ENCODE results near the gene TNIK. TPM values are rescaled to one million over a fixed set of nuclear protein-coding genes. Genes with fewer than 3 reads are reported as not detected.

The TNIK gene
- total RNA-seq, 2 experiments from 2014 or later: 27.0 to 28.8 TPM

- no peaks in the 10 kb centered on the region for H3K27me3 Mint-ChIP-seq (ENCODE audit: low read depth)
- H3K36me3 Mint-ChIP-seq (ENCODE audit: low read depth): no peaks in the 10 kb centered on the region
- intact Hi-C loops (cut with micrococcal nuclease): loop anchor here (2.0 kb wide), 1 partner anchor 47 kb away; no protein-coding TSS in a partner anchor
- no peaks in the 10 kb centered on the region for H3K9me3 Mint-ChIP-seq
- DNase-seq: peak; percentile 21
- no peak overlapping the region for H3K4me3 Mint-ChIP-seq
- H3K27ac Mint-ChIP-seq: no peak overlapping the region
- CTCF ChIA-PET: no interaction called here
- peaks cover 68% of the 10 kb centered on the region for H3K4me1 Mint-ChIP-seq (ENCODE audit: low read depth)
These were observed 48.2 kb downstream of the TNIK start for GRCh38 chr3:171412054-171412453.

- no peak for DNase-seq
- peaks cover 68% of the 10 kb centered on the region for H3K4me1 Mint-ChIP-seq (ENCODE audit: low read depth)
- H3K4me3 Mint-ChIP-seq: no peak overlapping the region
- no peaks in the 10 kb centered on the region for H3K9me3 Mint-ChIP-seq
- H3K36me3 Mint-ChIP-seq (ENCODE audit: low read depth): peaks cover 2% of the 10 kb centered on the region
- intact Hi-C loops (cut with micrococcal nuclease): no loop called here
- H3K27ac Mint-ChIP-seq: no peak overlapping the region
- CTCF ChIA-PET: interaction anchor here (1.2 kb wide), 1 partner anchor 12 kb away, joined by 3 read pairs; no protein-coding TSS in a partner anchor
- H3K27me3 Mint-ChIP-seq (ENCODE audit: low read depth): no peaks in the 10 kb centered on the region
These were observed 50.0 kb downstream of the TNIK start for GRCh38 chr3:171410186-171410585.

GRCh38 chr3:171407759-171408158, 52.4 kb downstream of the TNIK start:
- intact Hi-C loops (cut with micrococcal nuclease): no loop called here
- Mint-ChIP-seq H3K27ac (no peak overlapping the region), H3K36me3 (ENCODE audit: low read depth) (peaks cover 5% of the 10 kb centered on the region), H3K9me3 (no peaks in the 10 kb centered on the region), H3K4me1 (ENCODE audit: low read depth) (peaks cover 60% of the 10 kb centered on the region), H3K4me3 (no peak overlapping the region), H3K27me3 (ENCODE audit: low read depth) (no peaks in the 10 kb centered on the region)
- CTCF ChIA-PET: no interaction called here
- peak; percentile 39 for DNase-seq

GRCh38 chr3:171404376-171404967, 55.7 kb downstream of the TNIK start:
- CTCF ChIA-PET: no interaction called here
- no peaks in the 10 kb centered on the region for H3K27me3 Mint-ChIP-seq (ENCODE audit: low read depth)
- intact Hi-C loops (cut with micrococcal nuclease): no loop called here

GRCh38 chr3:171402281-171402680, 57.9 kb downstream of the TNIK start:
- no peaks in the 10 kb centered on the region for H3K9me3 Mint-ChIP-seq
- H3K4me3 Mint-ChIP-seq: no peak overlapping the region
- no peak for DNase-seq
- no peak overlapping the region for H3K27ac Mint-ChIP-seq
- CTCF ChIA-PET: no interaction called here
- peaks cover 6% of the 10 kb centered on the region for H3K36me3 Mint-ChIP-seq (ENCODE audit: low read depth)
- H3K27me3 Mint-ChIP-seq (ENCODE audit: low read depth): no peaks in the 10 kb centered on the region
- peaks cover 59% of the 10 kb centered on the region for H3K4me1 Mint-ChIP-seq (ENCODE audit: low read depth)
- intact Hi-C loops (cut with micrococcal nuclease): no loop called here

More at GRCh38 chr3:171404376-171404967, 55.7 kb downstream of the TNIK start:
- peaks cover 6% of the 10 kb centered on the region for H3K36me3 Mint-ChIP-seq (ENCODE audit: low read depth)
- DNase-seq: no peak
- H3K4me1 Mint-ChIP-seq (ENCODE audit: low read depth): peaks cover 63% of the 10 kb centered on the region
- no peak overlapping the region for H3K4me3 Mint-ChIP-seq
- H3K9me3 Mint-ChIP-seq: no peaks in the 10 kb centered on the region
- no peak overlapping the region for H3K27ac Mint-ChIP-seq

- Mint-ChIP-seq H3K27ac (no peak overlapping the region), H3K9me3 (no peaks in the 10 kb centered on the region), H3K27me3 (ENCODE audit: low read depth) (no peaks in the 10 kb centered on the region), H3K4me1 (ENCODE audit: low read depth) (peaks cover 53% of the 10 kb centered on the region), H3K4me3 (no peak overlapping the region), H3K36me3 (ENCODE audit: low read depth) (peaks cover 6% of the 10 kb centered on the region)
- intact Hi-C loops (cut with micrococcal nuclease): no loop called here
- CTCF ChIA-PET: interaction anchor here (0.6 kb wide), 1 partner anchor 76 kb away, joined by 3 read pairs; no protein-coding TSS in a partner anchor
- no peak for DNase-seq
These were observed 58.8 kb downstream of the TNIK start for GRCh38 chr3:171401432-171401831.

GRCh38 chr3:171399842-171400241, 60.4 kb downstream of the TNIK start:
- Mint-ChIP-seq H3K9me3 (no peaks in the 10 kb centered on the region), H3K4me3 (no peak overlapping the region), H3K4me1 (ENCODE audit: low read depth) (peaks cover 48% of the 10 kb centered on the region), H3K27ac (no peak overlapping the region), H3K27me3 (ENCODE audit: low read depth) (no peaks in the 10 kb centered on the region), H3K36me3 (ENCODE audit: low read depth) (peaks cover 4% of the 10 kb centered on the region)
- CTCF ChIA-PET: no interaction called here
- no peak for DNase-seq
- intact Hi-C loops (cut with micrococcal nuclease): no loop called here

GRCh38 chr3:171398343-171398742, 61.9 kb downstream of the TNIK start:
- Mint-ChIP-seq H3K36me3 (ENCODE audit: low read depth) (peaks cover 4% of the 10 kb centered on the region), H3K27ac (no peak overlapping the region), H3K4me1 (ENCODE audit: low read depth) (peaks cover 40% of the 10 kb centered on the region), H3K4me3 (no peak overlapping the region), H3K27me3 (ENCODE audit: low read depth) (no peaks in the 10 kb centered on the region), H3K9me3 (peaks cover 3% of the 10 kb centered on the region)
- DNase-seq: no peak
- intact Hi-C loops (cut with micrococcal nuclease): no loop called here
- CTCF ChIA-PET: interaction anchor here (1.1 to 1.4 kb wide), 2 partner anchors 8 to 12 kb away, joined by 3 read pairs; no protein-coding TSS in a partner anchor

- H3K36me3 Mint-ChIP-seq (ENCODE audit: low read depth): peaks cover 2% of the 10 kb centered on the region
- no peak for DNase-seq
- peaks cover 33% of the 10 kb centered on the region for H3K4me1 Mint-ChIP-seq (ENCODE audit: low read depth)
- peaks cover 6% of the 10 kb centered on the region for H3K9me3 Mint-ChIP-seq
- no peak overlapping the region for H3K27ac Mint-ChIP-seq
- H3K27me3 Mint-ChIP-seq (ENCODE audit: low read depth): no peaks in the 10 kb centered on the region
- H3K4me3 Mint-ChIP-seq: no peak overlapping the region
- CTCF ChIA-PET: no interaction called here
- intact Hi-C loops (cut with micrococcal nuclease): no loop called here
These were observed 63.1 kb downstream of the TNIK start for GRCh38 chr3:171397089-171397488.

- CTCF ChIA-PET: no interaction called here
- Mint-ChIP-seq H3K27me3 (ENCODE audit: low read depth) (no peaks in the 10 kb centered on the region), H3K9me3 (peaks cover 16% of the 10 kb centered on the region), H3K36me3 (ENCODE audit: low read depth) (peaks cover 10% of the 10 kb centered on the region), H3K4me3 (no peak overlapping the region), H3K27ac (no peak overlapping the region), H3K4me1 (ENCODE audit: low read depth) (peaks cover 24% of the 10 kb centered on the region)
- intact Hi-C loops (cut with micrococcal nuclease): no loop called here
- DNase-seq: no peak
These were observed 64.2 kb downstream of the TNIK start for GRCh38 chr3:171396048-171396447.

GRCh38 chr3:171393032-171393744, 67.0 kb downstream of the TNIK start:
- peaks cover 18% of the 10 kb centered on the region for H3K9me3 Mint-ChIP-seq
- H3K4me1 Mint-ChIP-seq (ENCODE audit: low read depth): peaks cover 23% of the 10 kb centered on the region
- peaks cover 12% of the 10 kb centered on the region for H3K36me3 Mint-ChIP-seq (ENCODE audit: low read depth)
- intact Hi-C loops (cut with micrococcal nuclease): no loop called here
- no peak overlapping the region for H3K27ac Mint-ChIP-seq
- DNase-seq: no peak
- CTCF ChIA-PET: interaction anchor here (0.7 kb wide), 1 partner anchor 1009 kb away, joined by 6 read pairs; no protein-coding TSS in a partner anchor
- no peaks in the 10 kb centered on the region for H3K27me3 Mint-ChIP-seq (ENCODE audit: low read depth)
- H3K4me3 Mint-ChIP-seq: no peak overlapping the region

- Mint-ChIP-seq H3K36me3 (ENCODE audit: low read depth) (peaks cover 12% of the 10 kb centered on the region), H3K4me3 (no peak overlapping the region)
- CTCF ChIA-PET: interaction anchor here (1.2 kb wide), 1 partner anchor 12 kb away, joined by 4 read pairs; no protein-coding TSS in a partner anchor
These were observed 68.8 kb downstream of the TNIK start for GRCh38 chr3:171391432-171391831.

More at GRCh38 chr3:171391432-171391831, 68.8 kb downstream of the TNIK start:
- no peaks in the 10 kb centered on the region for H3K27me3 Mint-ChIP-seq (ENCODE audit: low read depth)
- intact Hi-C loops (cut with micrococcal nuclease): no loop called here
- peaks cover 18% of the 10 kb centered on the region for H3K9me3 Mint-ChIP-seq
- H3K27ac Mint-ChIP-seq: no peak overlapping the region
- DNase-seq: no peak
- H3K4me1 Mint-ChIP-seq (ENCODE audit: low read depth): peaks cover 26% of the 10 kb centered on the region
